Measurements from ENCODE around the gene SF3A2.

The SF3A2 gene

DNA sequence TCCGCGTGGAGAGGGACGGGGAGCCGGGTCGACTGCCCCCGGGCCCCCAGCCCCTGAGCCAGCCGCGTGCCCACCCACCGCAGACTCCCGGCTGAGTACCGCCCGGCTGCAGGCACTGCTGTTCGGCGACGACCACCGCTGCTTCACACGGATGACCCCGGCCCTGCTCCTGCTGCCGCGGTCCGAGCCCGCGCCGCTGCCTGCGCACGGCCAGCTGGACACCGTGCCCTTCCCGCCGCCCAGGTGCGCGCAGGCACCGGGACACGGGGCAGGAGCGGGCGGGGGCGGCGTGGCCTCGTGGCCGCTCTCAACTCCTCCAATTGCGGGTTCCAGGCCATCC lies 14.1 kb downstream of the SF3A2 start:
- Histone ChIP-seq H3K36me3 (ENCODE audit: low read length) (no peaks in the 10 kb centered on the region), H3K27me3 (ENCODE audit: low read length) (no peaks in the 10 kb centered on the region), H3K27ac (ENCODE audit: low read depth, low read length) (no peak overlapping the region), H3K4me2 (ENCODE audit: low read depth, low read length, poor library complexity, severe bottlenecking) (no peak overlapping the region), H4K20me1 (ENCODE audit: low read depth, low read length) (no peaks in the 10 kb centered on the region), H3K4me3 (ENCODE audit: insufficient read depth, low read length, poor library complexity, severe bottlenecking) (no peak overlapping the region), H3K9me3 (ENCODE audit: insufficient read depth, low read length) (no peaks in the 10 kb centered on the region), H3K79me2 (ENCODE audit: insufficient read depth, low read length) (no peaks in the 10 kb centered on the region), H3F3A (ENCODE audit: insufficient read depth) (peaks cover 25% of the 10 kb centered on the region), H3K9ac (ENCODE audit: low read length) (no peak overlapping the region), H2AFZ (ENCODE audit: low read depth, low read length, severe bottlenecking) (no peak overlapping the region), H3K9me2 (replicated peaks; ENCODE audit: insufficient read depth, low read length) (no peaks in the 10 kb centered on the region)
- TF ChIP-seq, protein P1, sequence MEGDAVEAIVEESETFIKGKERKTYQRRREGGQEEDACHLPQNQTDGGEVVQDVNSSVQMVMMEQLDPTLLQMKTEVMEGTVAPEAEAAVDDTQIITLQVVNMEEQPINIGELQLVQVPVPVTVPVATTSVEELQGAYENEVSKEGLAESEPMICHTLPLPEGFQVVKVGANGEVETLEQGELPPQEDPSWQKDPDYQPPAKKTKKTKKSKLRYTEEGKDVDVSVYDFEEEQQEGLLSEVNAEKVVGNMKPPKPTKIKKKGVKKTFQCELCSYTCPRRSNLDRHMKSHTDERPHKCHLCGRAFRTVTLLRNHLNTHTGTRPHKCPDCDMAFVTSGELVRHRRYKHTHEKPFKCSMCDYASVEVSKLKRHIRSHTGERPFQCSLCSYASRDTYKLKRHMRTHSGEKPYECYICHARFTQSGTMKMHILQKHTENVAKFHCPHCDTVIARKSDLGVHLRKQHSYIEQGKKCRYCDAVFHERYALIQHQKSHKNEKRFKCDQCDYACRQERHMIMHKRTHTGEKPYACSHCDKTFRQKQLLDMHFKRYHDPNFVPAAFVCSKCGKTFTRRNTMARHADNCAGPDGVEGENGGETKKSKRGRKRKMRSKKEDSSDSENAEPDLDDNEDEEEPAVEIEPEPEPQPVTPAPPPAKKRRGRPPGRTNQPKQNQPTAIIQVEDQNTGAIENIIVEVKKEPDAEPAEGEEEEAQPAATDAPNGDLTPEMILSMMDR (IDR thresholded peaks at IDR 0.05; ENCODE audit: insufficient read depth, low read length, poor library complexity, severe bottlenecking) = no peak
- TF ChIP-seq EZH2phosphoT487 (conservative IDR thresholded peaks at IDR 0.05; ENCODE audit: low read length) = no peak

DNA sequence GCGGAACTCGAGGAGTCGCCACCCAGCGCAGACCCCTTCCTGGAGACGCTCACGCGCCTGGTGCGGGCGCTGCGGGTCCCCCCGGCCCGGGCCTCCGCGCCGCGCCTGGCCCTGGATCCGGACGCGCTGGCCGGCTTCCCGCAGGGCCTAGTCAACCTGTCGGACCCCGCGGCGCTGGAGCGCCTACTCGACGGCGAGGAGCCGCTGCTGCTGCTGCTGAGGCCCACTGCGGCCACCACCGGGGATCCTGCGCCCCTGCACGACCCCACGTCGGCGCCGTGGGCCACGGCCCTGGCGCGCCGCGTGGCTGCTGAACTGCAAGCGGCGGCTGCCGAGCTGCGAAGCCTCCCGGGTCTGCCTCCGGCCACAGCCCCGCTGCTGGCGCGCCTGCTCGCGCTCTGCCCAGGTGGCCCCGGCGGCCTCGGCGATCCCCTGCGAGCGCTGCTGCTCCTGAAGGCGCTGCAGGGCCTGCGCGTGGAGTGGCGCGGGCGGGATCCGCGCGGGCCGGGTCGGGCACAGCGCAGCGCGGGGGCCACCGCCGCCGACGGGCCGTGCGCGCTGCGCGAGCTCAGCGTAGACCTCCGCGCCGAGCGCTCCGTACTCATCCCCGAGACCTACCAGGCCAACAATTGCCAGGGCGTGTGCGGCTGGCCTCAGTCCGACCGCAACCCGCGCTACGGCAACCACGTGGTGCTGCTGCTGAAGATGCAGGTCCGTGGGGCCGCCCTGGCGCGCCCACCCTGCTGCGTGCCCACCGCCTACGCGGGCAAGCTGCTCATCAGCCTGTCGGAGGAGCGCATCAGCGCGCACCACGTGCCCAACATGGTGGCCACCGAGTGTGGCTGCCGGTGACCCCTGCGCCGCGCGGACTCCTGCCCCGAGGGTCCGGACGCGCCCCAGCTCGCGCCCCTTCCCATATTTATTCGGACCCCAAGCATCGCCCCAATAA lies 14.8 kb downstream of the SF3A2 start:
- H3K4me2 ChIP-seq (ENCODE audit: low read depth, low read length, poor library complexity, severe bottlenecking) = no peak overlapping the region
- no peak overlapping the region for H2AFZ ChIP-seq (ENCODE audit: low read depth, low read length, severe bottlenecking)
- no peak overlapping the region for H3K9ac ChIP-seq (ENCODE audit: low read length)
- H3K27me3 ChIP-seq (ENCODE audit: low read length) = no peaks in the 10 kb centered on the region
- H4K20me1 ChIP-seq (ENCODE audit: low read depth, low read length) = no peaks in the 10 kb centered on the region
- peaks cover 31% of the 10 kb centered on the region for H3F3A ChIP-seq (ENCODE audit: insufficient read depth)
- TF ChIP-seq, protein P1 (IDR thresholded peaks at IDR 0.05; ENCODE audit: insufficient read depth, low read length, poor library complexity, severe bottlenecking) = no peak
- no peak for TF ChIP-seq EZH2phosphoT487 (conservative IDR thresholded peaks at IDR 0.05; ENCODE audit: low read length)
- H3K27ac ChIP-seq (ENCODE audit: low read depth, low read length) = no peak overlapping the region
- H3K9me3 ChIP-seq (ENCODE audit: insufficient read depth, low read length) = no peaks in the 10 kb centered on the region
- no peaks in the 10 kb centered on the region for H3K79me2 ChIP-seq (ENCODE audit: insufficient read depth, low read length)
- no peaks in the 10 kb centered on the region for H3K9me2 ChIP-seq (replicated peaks; ENCODE audit: insufficient read depth, low read length)
- no peak overlapping the region for H3K4me3 ChIP-seq (ENCODE audit: insufficient read depth, low read length, poor library complexity, severe bottlenecking)
- H3K36me3 ChIP-seq (ENCODE audit: low read length) = no peaks in the 10 kb centered on the region

DNA sequence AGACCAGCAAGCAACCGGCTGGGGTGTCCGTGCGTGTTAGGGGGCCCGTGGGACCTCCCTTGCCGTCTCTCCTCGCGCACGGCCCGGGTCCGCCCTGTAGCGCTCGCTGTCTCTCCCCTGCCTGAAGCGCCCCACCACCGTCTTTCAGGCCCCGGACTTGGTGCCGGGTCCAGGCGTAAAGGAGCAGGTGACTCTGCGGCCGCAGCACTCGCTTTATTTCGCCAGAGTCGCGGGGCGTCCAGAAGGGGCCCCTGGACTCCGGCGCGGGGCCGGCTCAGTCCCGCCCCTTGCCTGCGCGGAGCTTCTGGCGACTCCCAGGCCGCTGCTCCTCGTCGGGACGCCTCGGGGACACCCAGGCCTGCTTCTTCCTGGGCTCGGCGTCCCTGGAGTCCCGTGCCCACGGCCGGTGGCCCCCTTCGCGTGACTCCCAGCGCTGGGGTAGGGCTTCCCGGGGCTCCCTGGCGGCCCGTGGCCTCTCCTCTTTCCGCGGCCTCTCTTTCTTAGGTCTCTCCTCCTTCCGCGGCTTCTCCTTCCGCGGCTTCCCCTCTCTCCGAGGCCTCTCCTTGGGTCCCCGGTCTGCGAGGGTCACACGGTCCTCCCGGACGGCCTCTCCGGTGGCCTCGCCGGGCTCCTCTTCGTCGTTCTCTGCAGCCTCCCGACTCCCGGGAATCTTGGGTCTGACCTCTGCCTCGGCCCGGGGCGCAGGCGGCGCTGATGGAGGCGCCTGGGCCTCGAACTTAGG lies 15.6 kb downstream of the SF3A2 start:
- Histone ChIP-seq H3K4me2 (ENCODE audit: low read depth, low read length, poor library complexity, severe bottlenecking) (no peak overlapping the region), H3K36me3 (ENCODE audit: low read length) (no peaks in the 10 kb centered on the region), H3K9me2 (replicated peaks; ENCODE audit: insufficient read depth, low read length) (no peaks in the 10 kb centered on the region), H4K20me1 (ENCODE audit: low read depth, low read length) (no peaks in the 10 kb centered on the region), H3K9me3 (ENCODE audit: insufficient read depth, low read length) (no peaks in the 10 kb centered on the region), H2AFZ (ENCODE audit: low read depth, low read length, severe bottlenecking) (no peak overlapping the region), H3K4me3 (ENCODE audit: insufficient read depth, low read length, poor library complexity, severe bottlenecking) (no peak overlapping the region), H3K27me3 (ENCODE audit: low read length) (no peaks in the 10 kb centered on the region), H3K79me2 (ENCODE audit: insufficient read depth, low read length) (no peaks in the 10 kb centered on the region), H3F3A (ENCODE audit: insufficient read depth) (peaks cover 32% of the 10 kb centered on the region), H3K9ac (ENCODE audit: low read length) (no peak overlapping the region), H3K27ac (ENCODE audit: low read depth, low read length) (no peak overlapping the region)
- TF ChIP-seq, protein P1 (IDR thresholded peaks at IDR 0.05; ENCODE audit: insufficient read depth, low read length, poor library complexity, severe bottlenecking) = no peak
- no peak for TF ChIP-seq EZH2phosphoT487 (conservative IDR thresholded peaks at IDR 0.05; ENCODE audit: low read length)

All from SU-DHL-6 (cell line).